ENCODE measurements around the gene ANKFN1.

The ANKFN1 gene

DNA sequence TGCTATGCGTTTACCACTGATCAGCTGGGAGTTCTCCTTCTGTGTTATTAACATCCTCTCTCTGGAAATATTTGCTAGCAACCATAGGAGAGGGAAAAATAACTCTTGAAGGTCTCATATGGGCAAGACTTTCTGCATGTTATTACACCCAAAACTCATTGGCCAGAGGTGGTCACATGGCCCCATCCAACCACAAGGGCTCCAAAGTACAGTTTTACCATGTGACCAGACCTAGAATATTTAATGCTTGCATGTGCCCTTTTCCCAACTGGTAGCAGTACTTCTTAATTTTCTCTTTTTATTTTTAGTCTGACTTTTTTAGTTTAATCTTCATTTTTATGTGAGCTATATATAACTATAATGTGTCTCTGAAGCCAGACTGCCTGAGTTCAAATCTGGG lies 299.2 kb downstream of the ANKFN1 start:
- H3K4me3 ChIP-seq (ENCODE audit: low read length), result no peak overlapping the region
- DNase-seq (ENCODE audit: low read depth, low spot score), result no peak

DNA sequence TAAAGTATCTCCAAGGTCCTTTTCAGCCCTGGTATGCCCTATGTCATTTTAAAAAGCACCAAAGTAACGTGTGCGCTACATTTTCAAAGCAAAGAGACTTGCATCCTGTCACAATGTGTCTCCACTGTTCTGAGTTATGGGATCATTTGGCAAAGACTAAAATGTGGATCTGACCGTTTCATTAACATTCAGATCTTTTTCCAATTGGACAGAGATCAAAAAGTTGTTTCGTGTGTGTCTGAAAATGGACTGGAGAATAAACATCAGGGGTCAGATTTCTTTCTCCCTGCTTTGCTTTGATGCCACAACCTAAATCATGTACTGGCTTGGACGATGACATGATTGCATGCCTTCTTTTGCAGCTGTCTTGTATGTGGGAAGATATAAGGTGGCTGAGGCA lies 304.2 kb downstream of the ANKFN1 start:
- H3K4me3 ChIP-seq (ENCODE audit: low read length), result no peak overlapping the region
- DNase-seq (ENCODE audit: low read depth, low spot score), result no peak

GRCh38 chr17:56465886-56466285 lies 312.6 kb downstream of the ANKFN1 start:
- H3K4me3 ChIP-seq (ENCODE audit: low read length), result no peak overlapping the region
- no peak for DNase-seq (ENCODE audit: low read depth, low spot score)

DNA sequence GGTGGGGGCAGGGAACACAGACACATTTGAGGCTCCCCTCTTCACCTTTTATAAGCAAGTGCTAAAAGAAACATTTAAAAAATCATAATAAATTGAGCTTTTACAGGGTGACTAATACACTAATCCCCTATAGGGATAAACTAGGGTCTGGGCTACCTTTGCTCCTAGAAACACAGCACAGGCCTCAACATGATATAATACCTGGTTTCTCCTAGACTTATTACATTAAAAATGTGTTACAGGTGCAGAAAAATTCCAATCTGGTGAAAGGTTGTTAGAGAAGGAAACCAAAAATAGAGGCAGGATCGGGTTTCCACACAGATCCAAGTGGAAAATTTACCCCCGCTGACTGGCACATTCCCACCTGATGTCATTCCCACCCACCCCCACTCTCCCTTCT lies 315.6 kb downstream of the ANKFN1 start:
- no peak overlapping the region for H3K4me3 ChIP-seq (ENCODE audit: low read length)

GRCh38 chr17:56471696-56472095 lies 318.4 kb downstream of the ANKFN1 start:
- DNase-seq (ENCODE audit: low read depth, low spot score), result no peak
- no peak overlapping the region for H3K4me3 ChIP-seq (ENCODE audit: low read length)

More for the DNA sequence above, 315.6 kb downstream of the ANKFN1 start:
- DNase-seq (ENCODE audit: low read depth, low spot score), result no peak

- no peak overlapping the region for H3K4me3 ChIP-seq (ENCODE audit: low read length)
- no peak for DNase-seq (ENCODE audit: low read depth, low spot score)
Observed at GRCh38 chr17:56475116-56475515, 321.8 kb downstream of the ANKFN1 start.

DNA sequence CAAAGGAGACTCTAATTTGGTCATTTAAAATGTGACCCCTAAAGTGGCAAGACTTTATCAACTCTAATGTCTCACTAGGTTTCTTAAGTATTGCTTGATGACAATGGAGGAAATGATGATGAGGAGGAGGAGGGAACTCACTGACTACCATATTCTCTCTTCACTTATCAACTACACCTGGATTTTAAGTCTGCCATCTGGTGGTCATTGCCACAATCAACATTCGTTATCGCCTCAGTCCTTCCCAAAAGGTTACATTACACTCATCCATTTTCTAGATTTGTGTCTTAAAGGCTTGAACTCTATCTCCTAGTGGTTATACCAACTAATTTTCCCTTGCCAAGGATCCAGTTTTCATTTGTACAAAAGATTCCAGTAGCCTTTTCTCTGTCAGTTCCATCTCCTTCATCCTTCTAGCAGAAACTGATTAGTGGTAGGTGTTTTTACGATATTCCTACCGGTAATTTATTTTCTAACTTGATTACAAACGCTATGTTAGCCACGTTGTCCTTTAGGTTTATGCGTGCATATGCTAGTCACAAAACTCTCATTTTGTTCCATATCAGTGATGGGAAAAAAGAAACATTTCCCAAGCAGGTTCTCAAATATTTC lies 325.7 kb downstream of the ANKFN1 start:
- peak; percentile 72 for DNase-seq (ENCODE audit: low read depth, low spot score)
- no peak overlapping the region for H3K4me3 ChIP-seq (ENCODE audit: low read length)

DNA sequence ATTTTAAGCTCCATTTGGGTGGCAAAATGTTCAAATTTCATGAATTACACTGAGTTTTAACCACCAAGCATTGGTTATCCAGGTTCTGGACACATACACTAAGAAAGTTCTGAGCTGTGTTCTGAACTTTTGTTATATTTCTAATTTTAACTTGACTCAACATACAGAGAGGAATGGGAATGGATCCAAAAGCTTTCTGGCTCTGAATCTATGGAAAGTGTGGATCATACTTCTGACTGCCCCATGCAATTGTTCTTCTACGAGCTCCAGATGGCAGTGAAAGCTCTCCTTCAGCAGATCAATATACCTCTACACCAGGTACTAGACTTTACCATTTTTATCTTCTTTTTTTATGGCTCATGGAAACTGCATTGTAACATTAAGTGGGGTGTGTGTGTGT lies 327.2 kb downstream of the ANKFN1 start:
- H3K4me3 ChIP-seq (ENCODE audit: low read length), result no peak overlapping the region
- DNase-seq (ENCODE audit: low read depth, low spot score), result no peak

GRCh38 chr17:56481659-56482058 lies 328.4 kb downstream of the ANKFN1 start:
- H3K4me3 ChIP-seq (ENCODE audit: low read length), result no peak overlapping the region
- no peak for DNase-seq (ENCODE audit: low read depth, low spot score)

DNA sequence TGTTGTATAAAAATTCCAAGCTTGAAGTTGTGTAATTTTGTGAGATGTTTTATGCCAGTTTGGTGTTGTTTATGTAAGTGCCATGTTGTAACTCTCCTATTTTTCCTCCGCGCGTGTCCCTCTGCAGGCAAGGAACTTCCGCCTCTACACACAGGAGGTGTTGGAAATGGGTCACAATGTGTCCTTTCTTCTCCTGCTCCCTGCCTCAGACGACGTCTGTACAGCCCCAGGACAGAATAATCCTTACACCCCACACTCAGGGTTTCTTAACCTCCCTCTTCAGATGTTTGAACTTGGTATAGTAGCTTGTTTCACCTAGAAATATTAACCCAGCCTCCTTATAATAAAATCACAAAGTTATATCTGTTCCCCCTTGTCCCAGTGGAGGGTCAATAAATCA lies 329.0 kb downstream of the ANKFN1 start:
- H3K4me3 ChIP-seq (ENCODE audit: low read length), result no peak overlapping the region
- DNase-seq (ENCODE audit: low read depth, low spot score), result no peak

DNA sequence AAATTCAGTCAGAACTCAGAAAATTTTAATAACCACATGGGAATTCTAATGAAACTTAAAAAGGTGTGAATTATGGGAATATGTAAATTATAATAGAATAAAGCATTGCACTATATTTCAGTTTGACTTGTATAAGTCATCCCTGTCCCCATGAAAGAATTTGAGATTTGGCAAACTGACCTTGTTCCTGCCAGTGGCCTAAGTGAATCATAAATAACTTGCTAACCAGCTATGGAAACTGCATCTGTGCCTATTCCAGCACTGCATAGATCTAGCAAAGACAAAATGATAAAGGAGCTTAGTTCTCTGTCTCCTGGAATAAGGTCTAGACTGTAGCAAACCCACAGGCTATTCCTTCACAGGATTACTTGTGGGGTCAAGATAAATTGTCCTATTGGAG lies 333.5 kb downstream of the ANKFN1 start:
- DNase-seq (ENCODE audit: low read depth, low spot score), result no peak

DNA sequence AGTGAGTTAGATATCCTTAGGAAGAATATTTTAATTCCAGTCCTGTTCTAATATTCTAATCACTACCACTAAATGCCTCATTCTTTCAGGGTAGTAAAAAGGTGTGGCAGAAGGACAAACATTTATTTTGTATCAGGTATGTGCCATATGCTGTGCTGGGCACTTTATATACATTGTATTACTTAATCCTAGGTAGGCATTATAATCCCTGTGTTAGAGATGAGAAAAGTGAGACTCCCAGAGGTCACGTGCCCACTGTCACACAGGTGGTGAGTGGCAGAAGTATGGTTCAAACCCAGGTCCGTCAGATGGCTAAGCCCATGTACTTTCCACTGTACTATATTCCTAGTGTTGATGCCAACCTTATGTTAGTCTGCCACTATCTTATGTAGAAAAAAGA lies 335.5 kb downstream of the ANKFN1 start:
- H3K4me3 ChIP-seq (ENCODE audit: low read length), result no peak overlapping the region
- DNase-seq (ENCODE audit: low read depth, low spot score), result no peak

More for the DNA sequence above, 333.5 kb downstream of the ANKFN1 start:
- H3K4me3 ChIP-seq (ENCODE audit: low read length), result no peak overlapping the region

DNA sequence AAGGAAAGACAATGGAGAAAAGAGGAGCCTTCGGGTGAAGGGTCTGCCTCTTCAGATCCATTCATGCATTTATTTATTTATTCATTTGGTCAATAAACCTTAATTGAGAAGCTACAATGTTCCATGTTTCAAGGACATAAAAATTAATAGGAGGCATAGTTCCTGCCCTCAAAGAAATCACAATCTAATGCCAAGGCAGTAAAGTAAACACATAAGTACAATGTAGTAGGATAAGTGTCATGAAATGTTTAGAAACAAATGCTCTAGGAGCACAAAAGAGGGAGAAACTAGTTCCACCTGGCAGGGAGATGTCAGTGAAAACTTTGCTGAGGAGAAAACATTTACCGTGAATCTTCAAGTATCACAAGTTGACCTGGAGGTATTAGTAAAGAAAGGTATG lies 336.7 kb downstream of the ANKFN1 start:
- H3K4me3 ChIP-seq (ENCODE audit: low read length), result no peak overlapping the region
- DNase-seq (ENCODE audit: low read depth, low spot score), result no peak

DNA sequence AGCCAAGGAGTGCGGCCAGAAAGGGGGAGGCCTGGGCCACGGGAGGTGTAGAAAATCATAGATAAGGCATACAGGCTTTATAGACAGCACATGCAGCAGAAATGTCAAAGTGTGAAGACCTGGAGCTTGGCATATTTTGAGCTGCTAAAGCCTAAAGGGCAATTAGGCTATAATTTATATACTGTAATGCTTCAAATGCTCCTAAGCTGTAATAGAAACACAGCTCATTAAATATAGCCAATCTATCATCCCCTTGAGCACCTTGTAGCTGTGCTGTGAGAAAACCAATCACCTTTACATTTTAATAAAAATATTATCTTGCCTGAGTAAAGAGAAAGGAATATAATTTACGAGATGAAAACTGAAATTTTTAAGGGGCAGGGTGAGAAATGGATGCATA lies 342.3 kb downstream of the ANKFN1 start:
- no peak for DNase-seq (ENCODE audit: low read depth, low spot score)
- H3K4me3 ChIP-seq (ENCODE audit: low read length), result no peak overlapping the region

- no peak overlapping the region for H3K4me3 ChIP-seq (ENCODE audit: low read length)
Observed at GRCh38 chr17:56497132-56497531, 343.9 kb downstream of the ANKFN1 start.

DNA sequence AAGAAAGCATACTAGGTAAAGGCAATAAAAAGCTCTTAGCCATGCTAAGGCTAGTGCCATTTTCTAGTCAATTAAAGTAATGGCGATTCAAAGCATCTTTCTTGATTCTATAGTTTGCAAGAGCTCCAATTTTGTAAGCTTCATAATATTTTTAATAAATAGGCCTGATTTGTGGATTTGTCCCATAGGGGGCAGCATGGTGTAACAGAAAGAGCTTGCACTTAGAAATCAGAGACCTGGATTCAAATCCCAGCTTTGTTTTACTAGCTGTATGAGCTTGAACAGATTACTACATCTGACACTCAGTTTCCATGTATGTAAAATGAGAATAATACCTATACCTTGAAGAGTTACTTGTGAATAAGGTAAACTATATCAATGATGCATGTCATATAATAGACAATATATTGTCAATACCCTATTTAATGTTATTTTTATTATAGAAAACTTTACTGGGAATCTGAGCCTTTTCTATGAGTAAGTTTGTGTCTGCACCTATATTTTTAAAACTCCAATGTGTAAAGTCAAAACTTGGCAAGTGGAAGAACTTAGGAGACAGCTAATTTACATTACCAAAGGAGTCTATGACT lies 346.6 kb downstream of the ANKFN1 start:
- no peak overlapping the region for H3K4me3 ChIP-seq (ENCODE audit: low read length)
- DNase-seq (ENCODE audit: low read depth, low spot score), result peak; percentile 45

More at GRCh38 chr17:56497132-56497531, 343.9 kb downstream of the ANKFN1 start:
- no peak for DNase-seq (ENCODE audit: low read depth, low spot score)

DNA sequence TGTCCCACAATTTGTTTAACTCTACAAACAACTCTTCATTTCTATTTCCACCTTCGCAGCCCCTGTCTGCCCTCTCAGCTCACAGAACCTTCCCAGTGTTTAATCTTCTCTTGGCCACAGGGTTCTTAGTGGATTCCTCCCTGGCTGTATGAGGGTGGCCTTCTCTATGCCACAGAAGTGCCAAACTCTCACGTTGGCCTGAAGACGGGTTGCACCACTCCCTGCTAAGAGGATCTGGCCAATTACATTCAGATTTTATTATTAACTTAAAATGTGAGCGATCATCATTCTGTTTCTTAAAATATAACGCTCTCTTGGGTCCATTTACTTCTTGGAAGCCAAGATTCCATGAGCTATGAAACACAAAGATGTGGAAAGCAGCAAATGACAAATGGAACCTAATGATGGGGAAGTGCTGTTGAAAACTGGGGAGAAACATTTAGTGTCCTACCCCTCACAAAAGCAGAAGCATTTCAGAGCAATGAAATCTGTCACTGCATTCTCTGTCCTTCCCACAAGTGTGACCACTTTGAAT lies 348.9 kb downstream of the ANKFN1 start:
- H3K4me3 ChIP-seq (ENCODE audit: low read length), result no peak overlapping the region
- DNase-seq (ENCODE audit: low read depth, low spot score), result no peak

GRCh38 chr17:56505154-56505756 lies 352.0 kb downstream of the ANKFN1 start:
- H3K4me3 ChIP-seq (ENCODE audit: low read length), result no peak overlapping the region
- DNase-seq (ENCODE audit: low read depth, low spot score), result no peak

DNA sequence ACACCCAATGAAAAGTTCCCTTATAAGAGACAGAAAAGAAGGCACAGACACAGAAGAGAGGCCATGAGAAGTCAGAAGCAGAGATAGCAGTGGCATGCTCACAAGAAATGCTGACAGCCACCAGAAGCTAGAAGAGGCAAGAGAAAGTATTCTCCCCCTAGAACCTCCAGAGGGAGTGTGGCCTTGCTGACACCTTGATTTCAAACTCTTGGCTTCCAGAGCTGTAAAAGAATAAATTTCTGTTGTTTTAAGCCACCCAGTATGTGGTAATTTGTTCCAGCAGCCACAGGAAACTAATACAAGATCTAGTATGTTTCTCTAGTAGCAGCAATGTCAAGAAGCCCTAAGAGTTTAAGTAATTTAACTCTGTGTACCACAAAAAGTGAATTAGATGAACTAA lies 353.1 kb downstream of the ANKFN1 start:
- H3K4me3 ChIP-seq (ENCODE audit: low read length), result no peak overlapping the region

DNA sequence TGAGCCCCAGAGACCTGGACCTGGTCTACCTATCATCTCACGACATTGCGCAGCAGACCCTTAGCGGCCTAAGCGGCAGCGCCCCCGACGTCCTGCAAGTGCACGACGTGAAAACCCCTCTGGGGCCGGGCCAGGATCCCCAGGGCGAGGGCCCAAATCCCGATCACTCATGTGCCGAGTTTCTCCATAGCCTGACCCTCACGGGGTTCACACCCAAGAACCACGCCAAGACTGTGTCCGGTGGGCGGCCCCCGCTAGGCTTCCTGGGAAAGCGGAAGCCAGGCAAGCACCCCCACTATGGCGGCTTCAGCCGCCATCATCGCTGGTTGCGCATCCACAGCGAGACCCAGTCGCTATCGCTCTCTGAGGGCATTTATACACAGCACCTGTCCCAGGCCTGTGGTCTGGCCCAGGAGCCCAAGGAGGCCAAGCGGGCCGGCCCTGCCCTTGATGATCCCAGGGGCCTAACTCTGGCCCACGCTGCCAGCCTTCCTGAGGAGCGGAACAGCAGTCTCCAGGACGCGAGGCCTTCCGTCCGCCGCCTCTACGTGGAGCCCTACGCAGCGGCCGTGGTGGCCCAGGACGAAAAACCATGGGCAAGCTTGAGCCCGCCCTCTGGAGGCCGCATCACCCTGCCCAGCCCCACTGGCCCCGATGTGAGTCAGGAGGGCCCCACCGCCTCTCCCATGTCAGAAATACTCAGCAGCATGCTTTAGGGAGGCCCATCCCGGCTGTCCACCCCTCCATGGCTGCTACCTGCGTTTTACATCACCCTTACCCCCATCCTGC lies 357.5 kb downstream of the ANKFN1 start:
- no peak for DNase-seq (ENCODE audit: low read depth, low spot score)
- H3K4me3 ChIP-seq (ENCODE audit: low read length), result no peak overlapping the region

More for the DNA sequence above, 353.1 kb downstream of the ANKFN1 start:
- DNase-seq (ENCODE audit: low read depth, low spot score), result no peak
